Measurements from ENCODE around the gene SPSB1.

Gene SPSB1

DNA sequence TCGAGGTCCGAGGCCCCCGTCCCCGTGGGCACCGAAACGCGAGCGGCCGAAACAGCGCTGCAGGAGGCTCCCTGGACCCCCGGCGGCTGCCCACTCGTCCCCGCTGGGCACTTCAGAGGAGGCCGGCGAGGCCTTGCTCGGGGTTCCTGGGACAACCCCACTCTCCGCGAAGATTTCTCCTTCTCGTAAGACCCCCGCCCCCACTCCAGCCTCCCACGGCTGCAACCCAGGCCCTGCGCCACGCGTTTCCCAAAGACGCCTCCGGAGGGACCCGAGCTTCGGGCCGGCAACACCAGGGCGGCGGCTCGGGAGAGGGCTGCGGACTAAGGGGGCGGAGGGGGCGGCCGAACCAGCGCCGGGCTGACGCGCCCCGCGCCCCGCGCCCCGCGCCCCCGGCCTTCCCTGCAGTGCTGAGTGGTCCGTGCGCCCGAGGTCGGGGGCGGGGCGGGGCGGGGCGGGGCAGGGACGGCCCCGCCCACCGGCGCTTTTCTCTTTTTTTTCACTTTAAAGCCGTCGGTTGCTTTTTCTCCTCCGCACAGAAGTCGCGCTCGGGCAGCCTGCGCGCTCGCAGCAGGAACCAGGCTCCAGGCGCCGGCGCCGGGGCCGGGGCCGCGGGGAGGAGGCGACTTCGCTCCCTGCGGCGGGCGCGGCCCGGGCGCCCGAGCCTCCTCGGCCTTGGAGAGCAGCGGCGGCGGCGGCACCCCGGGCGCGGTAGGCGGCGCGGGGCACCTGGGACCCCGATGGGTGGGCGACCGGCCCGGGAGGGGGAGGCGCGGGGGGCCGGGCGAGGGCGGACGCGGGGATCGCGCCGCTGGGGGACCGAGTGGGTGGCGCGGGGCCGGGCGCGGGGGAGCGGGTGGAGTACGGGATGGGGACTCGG lies at the start of gene SPSB1 (continued):
- TF ChIP-seq, protein P1, sequence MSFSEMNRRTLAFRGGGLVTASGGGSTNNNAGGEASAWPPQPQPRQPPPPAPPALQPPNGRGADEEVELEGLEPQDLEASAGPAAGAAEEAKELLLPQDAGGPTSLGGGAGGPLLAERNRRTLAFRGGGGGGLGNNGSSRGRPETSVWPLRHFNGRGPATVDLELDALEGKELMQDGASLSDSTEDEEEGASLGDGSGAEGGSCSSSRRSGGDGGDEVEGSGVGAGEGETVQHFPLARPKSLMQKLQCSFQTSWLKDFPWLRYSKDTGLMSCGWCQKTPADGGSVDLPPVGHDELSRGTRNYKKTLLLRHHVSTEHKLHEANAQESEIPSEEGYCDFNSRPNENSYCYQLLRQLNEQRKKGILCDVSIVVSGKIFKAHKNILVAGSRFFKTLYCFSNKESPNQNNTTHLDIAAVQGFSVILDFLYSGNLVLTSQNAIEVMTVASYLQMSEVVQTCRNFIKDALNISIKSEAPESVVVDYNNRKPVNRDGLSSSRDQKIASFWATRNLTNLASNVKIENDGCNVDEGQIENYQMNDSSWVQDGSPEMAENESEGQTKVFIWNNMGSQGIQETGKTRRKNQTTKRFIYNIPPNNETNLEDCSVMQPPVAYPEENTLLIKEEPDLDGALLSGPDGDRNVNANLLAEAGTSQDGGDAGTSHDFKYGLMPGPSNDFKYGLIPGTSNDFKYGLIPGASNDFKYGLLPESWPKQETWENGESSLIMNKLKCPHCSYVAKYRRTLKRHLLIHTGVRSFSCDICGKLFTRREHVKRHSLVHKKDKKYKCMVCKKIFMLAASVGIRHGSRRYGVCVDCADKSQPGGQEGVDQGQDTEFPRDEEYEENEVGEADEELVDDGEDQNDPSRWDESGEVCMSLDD (tag by site-specific recombination; IDR thresholded peaks at IDR 0.05): 0 out of 2 replicates have a peak, but pooled peaks have one; percentile 32
- TF ChIP-seq KLF10 (tag by site-specific recombination; IDR thresholded peaks at IDR 0.05) (peak; percentile 6; the same call in 1 of the 2 replicates), ZNF423 (tag by site-specific recombination; IDR thresholded peaks at IDR 0.05) (peak; percentile 45; the same call in 1 of the 2 replicates)
- TF ChIP-seq, protein P2, sequence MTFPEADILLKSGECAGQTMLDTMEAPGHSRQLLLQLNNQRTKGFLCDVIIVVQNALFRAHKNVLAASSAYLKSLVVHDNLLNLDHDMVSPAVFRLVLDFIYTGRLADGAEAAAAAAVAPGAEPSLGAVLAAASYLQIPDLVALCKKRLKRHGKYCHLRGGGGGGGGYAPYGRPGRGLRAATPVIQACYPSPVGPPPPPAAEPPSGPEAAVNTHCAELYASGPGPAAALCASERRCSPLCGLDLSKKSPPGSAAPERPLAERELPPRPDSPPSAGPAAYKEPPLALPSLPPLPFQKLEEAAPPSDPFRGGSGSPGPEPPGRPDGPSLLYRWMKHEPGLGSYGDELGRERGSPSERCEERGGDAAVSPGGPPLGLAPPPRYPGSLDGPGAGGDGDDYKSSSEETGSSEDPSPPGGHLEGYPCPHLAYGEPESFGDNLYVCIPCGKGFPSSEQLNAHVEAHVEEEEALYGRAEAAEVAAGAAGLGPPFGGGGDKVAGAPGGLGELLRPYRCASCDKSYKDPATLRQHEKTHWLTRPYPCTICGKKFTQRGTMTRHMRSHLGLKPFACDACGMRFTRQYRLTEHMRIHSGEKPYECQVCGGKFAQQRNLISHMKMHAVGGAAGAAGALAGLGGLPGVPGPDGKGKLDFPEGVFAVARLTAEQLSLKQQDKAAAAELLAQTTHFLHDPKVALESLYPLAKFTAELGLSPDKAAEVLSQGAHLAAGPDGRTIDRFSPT (tag by site-specific recombination; IDR thresholded peaks at IDR 0.05): peak; percentile 34; the same call in 1 of the 2 replicates

GRCh38 chr1:9243066-9243739 lies 49.5 kb upstream of the SPSB1 start:
- Histone ChIP-seq H3K36me3 (ENCODE audit: control insufficient read depth in 2 of 2, insufficient read depth in 1 of 2, low read length in 2 of 2) (peaks cover 0 to 38% of the 10 kb centered on the region in 2 experiments; a peak in 1 of 3 replicates), H3K4me3 (ENCODE audit: low read depth, low read length) (no peak overlapping the region), H3K4me1 (ENCODE audit: control insufficient read depth, insufficient read depth, low read length) (no peaks in the 10 kb centered on the region), H3K9me3 (ENCODE audit: control insufficient read depth, insufficient read depth, low read depth, low read length) (no peaks in the 10 kb centered on the region), H3K27ac (ENCODE audit: extremely low read depth, low read depth, low read length) (no peak overlapping the region)
- TF ChIP-seq ZNF514 (tag by site-specific recombination; IDR thresholded peaks at IDR 0.05) (no peak), MZF1 (tag by site-specific recombination; IDR thresholded peaks at IDR 0.05; ENCODE audit: borderline replicate concordance) (no peak), ZNF549 (tag by site-specific recombination; IDR thresholded peaks at IDR 0.05) (no peak), BCL11B (tag by site-specific recombination; IDR thresholded peaks at IDR 0.05; ENCODE audit: low read depth) (no peak), ZNF311 (tag by site-specific recombination; IDR thresholded peaks at IDR 0.05; ENCODE audit: borderline replicate concordance) (no peak), ZNF830 (tag by site-specific recombination; IDR thresholded peaks at IDR 0.05; ENCODE audit: low read depth) (no peak), ZNF132 (tag by site-specific recombination; IDR thresholded peaks at IDR 0.05; ENCODE audit: borderline replicate concordance) (no peak), ZNF558 (tag by site-specific recombination; IDR thresholded peaks at IDR 0.05) (no peak), ZNF544 (tag by site-specific recombination; IDR thresholded peaks at IDR 0.05) (no peak)
- TF ChIP-seq, protein P2 (tag by site-specific recombination; IDR thresholded peaks at IDR 0.05): no peak
- TF ChIP-seq, protein P3, sequence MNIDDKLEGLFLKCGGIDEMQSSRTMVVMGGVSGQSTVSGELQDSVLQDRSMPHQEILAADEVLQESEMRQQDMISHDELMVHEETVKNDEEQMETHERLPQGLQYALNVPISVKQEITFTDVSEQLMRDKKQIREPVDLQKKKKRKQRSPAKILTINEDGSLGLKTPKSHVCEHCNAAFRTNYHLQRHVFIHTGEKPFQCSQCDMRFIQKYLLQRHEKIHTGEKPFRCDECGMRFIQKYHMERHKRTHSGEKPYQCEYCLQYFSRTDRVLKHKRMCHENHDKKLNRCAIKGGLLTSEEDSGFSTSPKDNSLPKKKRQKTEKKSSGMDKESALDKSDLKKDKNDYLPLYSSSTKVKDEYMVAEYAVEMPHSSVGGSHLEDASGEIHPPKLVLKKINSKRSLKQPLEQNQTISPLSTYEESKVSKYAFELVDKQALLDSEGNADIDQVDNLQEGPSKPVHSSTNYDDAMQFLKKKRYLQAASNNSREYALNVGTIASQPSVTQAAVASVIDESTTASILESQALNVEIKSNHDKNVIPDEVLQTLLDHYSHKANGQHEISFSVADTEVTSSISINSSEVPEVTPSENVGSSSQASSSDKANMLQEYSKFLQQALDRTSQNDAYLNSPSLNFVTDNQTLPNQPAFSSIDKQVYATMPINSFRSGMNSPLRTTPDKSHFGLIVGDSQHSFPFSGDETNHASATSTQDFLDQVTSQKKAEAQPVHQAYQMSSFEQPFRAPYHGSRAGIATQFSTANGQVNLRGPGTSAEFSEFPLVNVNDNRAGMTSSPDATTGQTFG (tag by site-specific recombination; IDR thresholded peaks at IDR 0.05; ENCODE audit: borderline replicate concordance): no peak
- TF ChIP-seq, protein P4, sequence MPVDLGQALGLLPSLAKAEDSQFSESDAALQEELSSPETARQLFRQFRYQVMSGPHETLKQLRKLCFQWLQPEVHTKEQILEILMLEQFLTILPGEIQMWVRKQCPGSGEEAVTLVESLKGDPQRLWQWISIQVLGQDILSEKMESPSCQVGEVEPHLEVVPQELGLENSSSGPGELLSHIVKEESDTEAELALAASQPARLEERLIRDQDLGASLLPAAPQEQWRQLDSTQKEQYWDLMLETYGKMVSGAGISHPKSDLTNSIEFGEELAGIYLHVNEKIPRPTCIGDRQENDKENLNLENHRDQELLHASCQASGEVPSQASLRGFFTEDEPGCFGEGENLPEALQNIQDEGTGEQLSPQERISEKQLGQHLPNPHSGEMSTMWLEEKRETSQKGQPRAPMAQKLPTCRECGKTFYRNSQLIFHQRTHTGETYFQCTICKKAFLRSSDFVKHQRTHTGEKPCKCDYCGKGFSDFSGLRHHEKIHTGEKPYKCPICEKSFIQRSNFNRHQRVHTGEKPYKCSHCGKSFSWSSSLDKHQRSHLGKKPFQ (tag by site-specific recombination; IDR thresholded peaks at IDR 0.05): no peak
- POLR2A ChIA-PET: no interaction called here
- CTCF ChIA-PET: interaction anchor here (1.4 to 3.1 kb wide), 2 partner anchors 8 to 132 kb away, joined by 5 to 14 read pairs; partner anchors contain the start of gene H6PD
